HFFc6 (cell line): ENCODE results near the gene SCAPER. TPM values are rescaled to one million over a fixed set of nuclear protein-coding genes. Genes with fewer than 3 reads are reported as not detected.
A peak's percentile ranks its signal among the peaks of the same experiment; 100 is the strongest.

Source experiments
- DNase-seq: peaks from one replicate; pipeline ENCODE4 v3.0.0-alpha.2; 2018
- H3K27ac Mint-ChIP-seq: 2 replicates; pipeline ENCODE4 v1.8.0; 2020; ENCODE audit warnings: mild to moderate bottlenecking, mixed read lengths
- H3K27me3 Mint-ChIP-seq: 2 replicates; pipeline ENCODE4 v1.8.0; 2021; ENCODE audit warnings: mild to moderate bottlenecking, moderate library complexity, mixed read lengths; ENCODE audit not compliant: insufficient read depth
- H3K36me3 Mint-ChIP-seq: 2 replicates; pipeline ENCODE4 v1.8.0; 2021; ENCODE audit warnings: low read depth, mixed read lengths
- H3K4me1 Mint-ChIP-seq: 2 replicates; pipeline ENCODE4 v1.8.0; 2020; ENCODE audit warnings: low read depth, mixed read lengths
- H3K4me3 Mint-ChIP-seq: 2 replicates; pipeline ENCODE4 v1.8.0; 2020; ENCODE audit warnings: mild to moderate bottlenecking, moderate library complexity, mixed read lengths
- H3K9me3 Mint-ChIP-seq: 2 replicates; pipeline ENCODE4 v1.8.0; 2020; ENCODE audit warnings: mild to moderate bottlenecking, mixed read lengths
- CTCF ChIP-seq: fragments of 200-600 bp; sonication (generic); IDR thresholded peaks from 2 replicates; pipeline ENCODE4 v1.5.0; 2021; ENCODE audit warnings: antibody characterized with exemption, mild to moderate bottlenecking
- total RNA-seq, 6 experiments: library from RNA; stranded (reverse); fragmentation: NEBNext Ultra II Directional; extraction: Animal tissue kit (Norgen Biotek cat#: 25700); gene quantifications; 2 replicates in 1 of 6; 3 replicates in 5 of 6; pipeline ENCODE4 v1.2.3, GENCODE V29; 2021

SCAPER gene
- total RNA-seq, 6 experiments from 2014 or later: 6.9 to 10.1 (median 8.1) TPM

- no peak for DNase-seq
- no peak for TF ChIP-seq CTCF
- Mint-ChIP-seq H3K4me3 (no peak overlapping the region), H3K9me3 (no peaks in the 10 kb centered on the region), H3K4me1 (peaks cover 12% of the 10 kb centered on the region), H3K36me3 (no peaks in the 10 kb centered on the region), H3K27me3 (peaks cover 1% of the 10 kb centered on the region; the same call in 1 of the 2 replicates), H3K27ac (no peak overlapping the region)
Measured at GRCh38 chr15:76647612-76648011, 257.5 kb downstream of the SCAPER start.

- Mint-ChIP-seq H3K27me3 (no peaks in the 10 kb centered on the region), H3K36me3 (no peaks in the 10 kb centered on the region), H3K9me3 (no peaks in the 10 kb centered on the region), H3K27ac (no peak overlapping the region), H3K4me3 (no peak overlapping the region), H3K4me1 (peaks cover 12% of the 10 kb centered on the region)
- TF ChIP-seq CTCF: no peak
- no peak for DNase-seq
Measured at GRCh38 chr15:76644646-76645045, 260.5 kb downstream of the SCAPER start.

- Mint-ChIP-seq H3K4me1 (peaks cover 12% of the 10 kb centered on the region), H3K9me3 (no peaks in the 10 kb centered on the region), H3K4me3 (no peak overlapping the region), H3K27ac (no peak overlapping the region), H3K36me3 (no peaks in the 10 kb centered on the region), H3K27me3 (no peaks in the 10 kb centered on the region)
- TF ChIP-seq CTCF: peak; percentile 74
- DNase-seq: no peak
Measured at GRCh38 chr15:76642671-76643070, 262.5 kb downstream of the SCAPER start.

GRCh38 chr15:76637166-76637565 lies 268.0 kb downstream of the SCAPER start:
- TF ChIP-seq CTCF: no peak
- peaks cover 19% of the 10 kb centered on the region for H3K9me3 Mint-ChIP-seq
- H3K27me3 Mint-ChIP-seq: no peaks in the 10 kb centered on the region
- H3K4me3 Mint-ChIP-seq: no peak overlapping the region
- no peak overlapping the region for H3K27ac Mint-ChIP-seq
- H3K4me1 Mint-ChIP-seq: no peaks in the 10 kb centered on the region
- H3K36me3 Mint-ChIP-seq: peaks cover 21% of the 10 kb centered on the region
- DNase-seq: no peak

GRCh38 chr15:76636059-76636458 lies 269.1 kb downstream of the SCAPER start:
- H3K9me3 Mint-ChIP-seq: peaks cover 19% of the 10 kb centered on the region
- H3K27ac Mint-ChIP-seq: no peak overlapping the region
- H3K4me3 Mint-ChIP-seq: no peak overlapping the region
- no peak for TF ChIP-seq CTCF
- DNase-seq: no peak
- peaks cover 21% of the 10 kb centered on the region for H3K36me3 Mint-ChIP-seq
- no peaks in the 10 kb centered on the region for H3K4me1 Mint-ChIP-seq
- H3K27me3 Mint-ChIP-seq: no peaks in the 10 kb centered on the region

GRCh38 chr15:76626611-76627010 lies 278.5 kb downstream of the SCAPER start:
- Mint-ChIP-seq H3K4me3 (no peak overlapping the region), H3K4me1 (no peaks in the 10 kb centered on the region)

More at GRCh38 chr15:76626611-76627010, 278.5 kb downstream of the SCAPER start:
- no peak for TF ChIP-seq CTCF
- no peaks in the 10 kb centered on the region; the same call in 1 of the 2 replicates for H3K27me3 Mint-ChIP-seq
- no peak for DNase-seq
- H3K27ac Mint-ChIP-seq: no peak overlapping the region
- no peaks in the 10 kb centered on the region for H3K36me3 Mint-ChIP-seq
- no peaks in the 10 kb centered on the region for H3K9me3 Mint-ChIP-seq
